Esophagus squamous epithelium (tissue), 5 donors: ENCODE measurements around the gene OBSL1. TPM values are rescaled to one million over a fixed set of nuclear protein-coding genes. Genes with fewer than 3 reads are reported as not detected.

ENCODE experiments used
- DNase-seq: peaks from one replicate; lab custom pipeline; 2025; lab: John Stamatoyannopoulos, UW
- H3K27ac ChIP-seq, 4 donors: fragments of 200-600 bp; sonication (generic); one replicate each; pipeline ENCODE4 v1.5.1; 2016 to 2019; ENCODE audit warnings: mild to moderate bottlenecking in 1 of 4
- H3K27me3 ChIP-seq, 4 donors: fragments of 200-600 bp; sonication (generic); 1 replicate in 3 of 4; 2 replicates in 1 of 4; pipeline versions ENCODE4 v1.5.1 to v1.6.0; 2017 to 2021; ENCODE audit warnings: antibody characterized with exemption in 1 of 4
- H3K36me3 ChIP-seq, 3 donors: fragments of 200-600 bp; sonication (generic); one replicate each; pipeline ENCODE4 v1.5.1; 2016 to 2019
- H3K4me1 ChIP-seq, 3 donors: fragments of 200-600 bp; sonication (generic); one replicate each; pipeline ENCODE4 v1.5.1; 2017 to 2019
- H3K4me3 ChIP-seq, 4 donors: fragments of 200-600 bp; sonication (generic); 1 replicate in 3 of 4; 2 replicates in 1 of 4; pipeline ENCODE4 v1.5.1; 2016 to 2019; ENCODE audit warnings: mild to moderate bottlenecking in 2 of 4, moderate library complexity in 1 of 4
- H3K9me3 ChIP-seq, 3 donors: fragments of 200-600 bp; sonication (generic); one replicate each; pipeline ENCODE4 v1.5.1; 2016 to 2019
- POLR2A ChIP-seq, 4 donors: fragments of 450-650 bp; IDR thresholded peaks; one replicate each; pipeline ENCODE4 v1.6.1; 2017; ENCODE audit warnings: antibody characterized with exemption in 4 of 4, mild to moderate bottlenecking in 4 of 4, moderate library complexity in 3 of 4
- WGBS, 2 donors: methylation state at CpG; one replicate each; pipeline ENCODE4 v1.1.5; 2018; 5-methylcytosine and 5-hydroxymethylcytosine counted together
- intact Hi-C: fragments of 100-400 bp; cut with DNase I; formaldehyde crosslinking; loops from one replicate; pipeline ENCODE4 v1.15.0; 2022
- total RNA-seq, 4 donors: library from RNA; depleted of rRNA; stranded (reverse); fragments of >200 nt; gene quantifications; one replicate each; pipeline ENCODE4 v1.1.0, GENCODE V29; 2016
- TF ChIP-seq, protein P1 (sequence below), 6 experiments: fragments of 450-650 bp in 4 of 6; fragments of 200-600 bp in 2 of 6; sonication (generic) in 2 of 6; IDR thresholded peaks; one replicate each; pipeline ENCODE4 v1.5.1; 2016 to 2019; ENCODE audit warnings: antibody characterized with exemption in 6 of 6, mild to moderate bottlenecking in 4 of 6, moderate library complexity in 4 of 6
- donor health status: DM: yes; HTN: yes; CAD: no.

OBSL1 gene
- 10 to 100 TPM in 3 of 4 donors, 1 to 10 TPM in 1; 7.0 to 38.9 (median 16.0) TPM for total RNA-seq

GRCh38 chr2:219571311-219572236 lies at the start of gene OBSL1:
Gene OBSL1, minus strand, starts transcription at chr2:219571539. Its CDS starts 307 bp downstream, at chr2:219571232.
- peak within 1 kb of the TSS; percentile 70 to 89 (median 80) for H3K27ac ChIP-seq
- TF ChIP-seq, protein P1, sequence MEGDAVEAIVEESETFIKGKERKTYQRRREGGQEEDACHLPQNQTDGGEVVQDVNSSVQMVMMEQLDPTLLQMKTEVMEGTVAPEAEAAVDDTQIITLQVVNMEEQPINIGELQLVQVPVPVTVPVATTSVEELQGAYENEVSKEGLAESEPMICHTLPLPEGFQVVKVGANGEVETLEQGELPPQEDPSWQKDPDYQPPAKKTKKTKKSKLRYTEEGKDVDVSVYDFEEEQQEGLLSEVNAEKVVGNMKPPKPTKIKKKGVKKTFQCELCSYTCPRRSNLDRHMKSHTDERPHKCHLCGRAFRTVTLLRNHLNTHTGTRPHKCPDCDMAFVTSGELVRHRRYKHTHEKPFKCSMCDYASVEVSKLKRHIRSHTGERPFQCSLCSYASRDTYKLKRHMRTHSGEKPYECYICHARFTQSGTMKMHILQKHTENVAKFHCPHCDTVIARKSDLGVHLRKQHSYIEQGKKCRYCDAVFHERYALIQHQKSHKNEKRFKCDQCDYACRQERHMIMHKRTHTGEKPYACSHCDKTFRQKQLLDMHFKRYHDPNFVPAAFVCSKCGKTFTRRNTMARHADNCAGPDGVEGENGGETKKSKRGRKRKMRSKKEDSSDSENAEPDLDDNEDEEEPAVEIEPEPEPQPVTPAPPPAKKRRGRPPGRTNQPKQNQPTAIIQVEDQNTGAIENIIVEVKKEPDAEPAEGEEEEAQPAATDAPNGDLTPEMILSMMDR (IDR thresholded peaks at IDR 0.05) = no peak
- TF ChIP-seq POLR2A (IDR thresholded peaks at IDR 0.05) = no peak
- 5 to 38% methylated on average over 10 to 37 of the region's 42 CpGs for WGBS, 2 donors
- no peak for DNase-seq
- peaks cover 0 to 15% (median 0%) of the 10 kb centered on the region in 3 donors for H3K36me3 ChIP-seq
- peak within 1 kb of the TSS; percentile 54 to 79 (median 72) for H3K4me3 ChIP-seq
- H3K27me3 ChIP-seq = peaks cover 0 to 46% (median 0%) of the 10 kb centered on the region in 4 donors
- H3K9me3 ChIP-seq = no peaks in the 10 kb centered on the region
- intact Hi-C loops = no loop called here
- H3K4me1 ChIP-seq = peaks cover 8 to 29% (median 9%) of the 10 kb centered on the region in 3 donors

DNA sequence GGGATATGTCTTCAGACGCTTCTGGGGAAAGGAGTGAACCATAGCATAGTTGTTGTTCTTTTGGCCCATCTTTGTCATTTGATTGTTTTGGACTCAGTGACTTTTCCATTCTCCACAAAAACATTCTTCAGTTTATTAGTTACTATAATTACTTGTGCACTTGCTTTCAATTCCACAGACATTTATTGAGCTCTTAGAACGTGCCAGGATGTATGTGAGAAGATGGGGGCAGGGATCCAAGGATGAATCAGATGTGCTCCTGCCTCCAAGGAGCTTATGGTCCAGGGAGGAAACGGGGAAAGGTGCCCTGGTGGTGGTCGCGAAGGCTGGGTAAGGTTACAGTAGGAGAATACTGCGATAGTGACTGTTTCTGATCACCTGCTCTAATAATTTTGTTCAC lies 49.2 kb upstream of the OBSL1 start:
- Histone ChIP-seq H3K36me3 (peaks cover 0 to 13% (median 3%) of the 10 kb centered on the region in 3 donors), H3K4me3 (no peak overlapping the region), H3K27ac (no peak overlapping the region), H3K9me3 (no peaks in the 10 kb centered on the region), H3K4me1 (no peaks in the 10 kb centered on the region), H3K27me3 (no peaks in the 10 kb centered on the region)
- 75 to 78% methylated on average over 6 of the region's 6 CpGs for WGBS, 2 donors
- DNase-seq = no peak
- TF ChIP-seq, protein P1 (IDR thresholded peaks at IDR 0.05) = no peak
- TF ChIP-seq POLR2A (IDR thresholded peaks at IDR 0.05) = no peak
- intact Hi-C loops = no loop called here

DNA sequence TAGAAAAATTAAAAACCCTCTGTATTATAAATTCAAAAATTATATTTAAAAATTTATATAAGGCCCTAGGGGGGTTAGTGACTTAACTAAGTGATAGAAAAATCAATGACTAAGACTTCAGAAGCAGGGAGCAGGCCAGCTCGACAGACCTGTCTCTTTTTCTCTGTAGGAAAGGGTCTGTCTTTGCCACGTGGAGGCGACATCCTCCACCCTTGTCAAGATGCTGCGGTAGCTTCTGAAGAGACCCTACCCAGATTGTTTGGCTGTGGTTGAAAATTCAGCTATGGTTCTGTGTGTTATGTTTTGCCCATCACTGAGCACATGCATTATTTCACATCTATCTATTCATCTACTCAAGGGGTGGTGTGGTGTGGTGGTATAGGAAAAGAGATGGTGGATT lies 47.9 kb upstream of the OBSL1 start:
- TF ChIP-seq, protein P1 (IDR thresholded peaks at IDR 0.05) = no peak
- no peak for TF ChIP-seq POLR2A (IDR thresholded peaks at IDR 0.05)

GRCh38 chr2:219618733-219619122 lies 47.4 kb upstream of the OBSL1 start:
- H3K27me3 ChIP-seq = no peaks in the 10 kb centered on the region
- DNase-seq = no peak
- intact Hi-C loops = no loop called here
- no peaks in the 10 kb centered on the region for H3K4me1 ChIP-seq
- peaks cover 5 to 31% (median 13%) of the 10 kb centered on the region in 3 donors for H3K36me3 ChIP-seq
- 82 to 94% methylated on average over 2 of the region's 3 CpGs for WGBS, 2 donors
- TF ChIP-seq POLR2A (IDR thresholded peaks at IDR 0.05) = no peak
- TF ChIP-seq, protein P1 (IDR thresholded peaks at IDR 0.05) = no peak
- H3K27ac ChIP-seq = no peak overlapping the region
- H3K9me3 ChIP-seq = no peaks in the 10 kb centered on the region
- H3K4me3 ChIP-seq = no peak overlapping the region

More for the DNA sequence above, 47.9 kb upstream of the OBSL1 start:
- no peaks in the 10 kb centered on the region for H3K27me3 ChIP-seq
- intact Hi-C loops = no loop called here
- H3K36me3 ChIP-seq = peaks cover 5 to 26% (median 13%) of the 10 kb centered on the region in 3 donors
- no peaks in the 10 kb centered on the region for H3K9me3 ChIP-seq
- H3K4me3 ChIP-seq = no peak overlapping the region
- 64 to 69% methylated on average over 4 of the region's 4 CpGs for WGBS, 2 donors
- no peak overlapping the region for H3K27ac ChIP-seq
- DNase-seq = no peak
- H3K4me1 ChIP-seq = no peaks in the 10 kb centered on the region

GRCh38 chr2:219616550-219616949 lies 45.2 kb upstream of the OBSL1 start:
- intact Hi-C loops = no loop called here
- Histone ChIP-seq H3K4me1 (no peaks in the 10 kb centered on the region), H3K27ac (no peak overlapping the region), H3K27me3 (no peaks in the 10 kb centered on the region), H3K9me3 (no peaks in the 10 kb centered on the region), H3K4me3 (no peak overlapping the region), H3K36me3 (peaks cover 5 to 46% (median 23%) of the 10 kb centered on the region in 3 donors)
- no peak for TF ChIP-seq POLR2A (IDR thresholded peaks at IDR 0.05)
- TF ChIP-seq, protein P1 (IDR thresholded peaks at IDR 0.05) = no peak
- WGBS, 2 donors = 73 to 82% methylated on average over 3 of the region's 4 CpGs
- no peak for DNase-seq
